Measurements from ENCODE around the gene HSPB9.

Gene HSPB9, protein sequence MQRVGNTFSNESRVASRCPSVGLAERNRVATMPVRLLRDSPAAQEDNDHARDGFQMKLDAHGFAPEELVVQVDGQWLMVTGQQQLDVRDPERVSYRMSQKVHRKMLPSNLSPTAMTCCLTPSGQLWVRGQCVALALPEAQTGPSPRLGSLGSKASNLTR

GRCh38 chr17:42122371-42123303, at the start of gene HSPB9:
Gene HSPB9, plus strand, starts transcription at chr17:42122804. Its CDS starts 47 bp downstream, at chr17:42122851.
- DNase-seq, result no peak

DNA sequence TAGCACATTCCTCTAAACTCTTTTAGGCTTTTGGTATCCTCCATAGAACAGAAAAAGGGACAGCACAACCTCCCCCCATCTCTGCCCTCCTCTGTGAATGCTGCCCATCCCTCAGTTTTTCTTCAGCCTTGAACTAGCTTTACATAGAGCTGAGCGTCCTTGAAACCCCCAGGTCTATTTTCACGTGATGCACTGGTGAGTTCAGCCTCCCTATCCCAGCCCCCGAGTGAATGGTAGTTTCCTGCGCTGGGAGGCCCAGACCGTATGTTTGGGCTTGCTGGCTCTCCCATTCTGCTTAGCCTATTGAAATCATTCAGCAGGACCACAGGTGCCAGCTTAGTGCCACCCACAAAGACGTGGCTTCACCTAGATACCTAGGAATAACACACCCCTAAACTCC, 46.8 kb upstream of the HSPB9 start:
- DNase-seq, result no peak

DNA sequence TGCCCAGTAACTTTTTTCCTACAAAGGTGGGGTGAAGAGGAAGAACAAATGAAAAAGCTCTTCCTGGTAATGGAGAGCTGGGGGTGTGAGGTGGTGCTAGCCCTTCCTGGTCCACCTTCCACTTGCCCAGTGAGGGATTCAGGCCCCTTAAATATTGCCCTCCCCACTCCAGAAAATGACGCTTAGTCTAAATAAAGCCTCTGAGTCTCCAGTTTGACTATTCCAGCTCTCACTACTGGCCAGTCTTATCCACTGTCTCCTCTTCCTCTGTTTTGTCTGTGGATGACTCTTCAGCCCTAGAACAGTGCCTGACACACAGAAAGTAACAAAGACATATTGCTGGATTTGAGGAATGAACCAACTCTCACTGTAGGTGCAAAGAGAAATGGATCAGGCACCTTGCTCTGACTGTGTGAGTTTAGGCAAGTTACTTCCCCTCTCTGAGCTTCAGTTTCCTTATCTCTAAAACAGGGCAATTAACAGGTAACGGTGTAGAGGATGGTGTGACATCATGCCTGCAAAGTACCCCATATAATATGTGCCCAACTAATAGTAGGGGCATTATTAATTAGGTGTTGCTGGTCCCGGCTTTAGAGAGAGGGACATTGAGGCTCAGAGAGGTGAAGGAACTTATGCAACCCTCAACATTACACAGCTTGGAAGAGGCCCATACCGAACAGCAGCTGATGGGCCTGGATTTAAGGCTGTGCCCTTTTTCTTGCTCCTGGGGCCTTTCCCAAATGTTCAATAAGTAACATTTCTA, 45.6 kb upstream of the HSPB9 start:
- no peak for DNase-seq

DNA sequence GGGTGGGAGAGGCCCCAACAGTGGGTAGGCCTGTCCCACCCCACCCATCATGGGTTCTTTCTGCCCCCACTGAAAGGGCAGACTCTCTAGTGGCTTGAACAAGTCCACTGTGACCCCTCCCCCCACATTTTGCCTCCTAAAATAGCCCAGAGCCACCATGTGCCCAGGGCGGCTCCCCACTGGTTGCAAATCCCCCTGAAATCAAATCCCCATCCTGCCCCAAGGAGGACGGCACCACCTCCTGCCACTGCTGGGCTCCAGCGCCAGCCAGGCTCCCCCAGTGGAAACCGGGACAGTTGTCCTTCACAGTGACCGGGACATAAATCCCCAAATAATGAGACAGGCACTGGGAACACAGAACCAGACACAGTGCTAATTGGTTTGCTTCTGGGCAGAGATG, 44.8 kb upstream of the HSPB9 start:
- no peak for DNase-seq

DNA sequence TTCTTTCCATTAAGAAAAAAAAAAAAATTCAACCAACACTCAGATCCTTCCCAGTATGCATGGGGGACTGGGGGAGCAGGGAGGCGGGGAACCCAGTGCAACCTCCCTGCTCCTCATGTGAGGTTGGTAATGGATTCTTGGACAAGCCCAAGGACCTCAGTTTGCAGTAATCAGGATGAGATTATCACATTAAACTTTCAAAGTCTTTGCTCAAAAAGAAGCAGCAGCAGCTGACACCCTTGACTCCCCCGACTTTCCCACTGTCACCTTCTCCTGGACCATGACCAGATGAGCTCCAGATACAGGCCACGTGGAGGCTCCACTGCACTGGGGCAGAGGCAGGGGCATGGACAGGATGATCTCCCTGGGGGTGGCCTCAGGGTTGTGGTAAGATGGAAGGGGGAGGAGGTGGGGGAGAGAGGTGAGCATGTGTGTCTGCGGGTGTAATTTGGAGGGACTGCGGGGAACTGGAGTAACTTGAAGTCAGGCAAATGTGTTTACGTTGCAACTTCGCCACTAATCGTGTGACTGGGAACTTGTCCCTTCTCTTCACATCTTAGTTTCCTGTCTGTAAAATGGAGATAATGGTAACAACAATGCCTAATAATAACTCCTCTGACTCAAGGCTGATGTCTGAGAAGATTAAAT, 44.1 kb upstream of the HSPB9 start:
- no peak for DNase-seq

GRCh38 chr17:42079541-42079940, 43.1 kb upstream of the HSPB9 start:
- no peak for DNase-seq

DNA sequence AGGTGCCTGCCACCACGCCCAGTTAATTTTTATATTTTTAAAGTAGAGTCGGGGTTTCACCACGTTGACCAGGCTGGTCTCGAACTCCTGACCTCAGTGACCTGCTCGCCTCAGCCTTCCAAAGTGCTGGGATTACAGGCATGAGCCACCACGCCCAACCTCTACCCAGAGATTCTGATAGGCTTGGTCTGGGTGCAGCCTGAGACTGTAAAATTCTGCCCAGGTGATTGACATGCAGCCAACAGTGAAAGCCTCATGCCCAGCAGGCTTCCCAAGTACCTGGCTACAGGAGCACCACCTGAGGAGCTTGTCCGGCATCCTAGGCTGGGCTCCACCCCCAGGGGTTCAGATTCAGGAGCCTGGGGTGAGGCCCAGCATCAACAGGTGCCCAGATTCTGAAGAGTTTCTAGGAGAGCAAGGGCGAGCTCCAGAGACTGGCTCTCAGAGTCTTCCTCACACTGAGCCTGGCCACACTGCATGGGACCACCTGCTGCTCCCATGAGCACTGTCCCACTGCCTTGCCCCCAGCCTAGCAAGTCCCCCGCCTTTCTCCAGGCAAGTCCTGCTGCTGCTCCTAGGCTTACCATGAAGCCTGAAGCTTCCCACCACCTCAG, 41.0 kb upstream of the HSPB9 start:
- no peak for DNase-seq

DNA sequence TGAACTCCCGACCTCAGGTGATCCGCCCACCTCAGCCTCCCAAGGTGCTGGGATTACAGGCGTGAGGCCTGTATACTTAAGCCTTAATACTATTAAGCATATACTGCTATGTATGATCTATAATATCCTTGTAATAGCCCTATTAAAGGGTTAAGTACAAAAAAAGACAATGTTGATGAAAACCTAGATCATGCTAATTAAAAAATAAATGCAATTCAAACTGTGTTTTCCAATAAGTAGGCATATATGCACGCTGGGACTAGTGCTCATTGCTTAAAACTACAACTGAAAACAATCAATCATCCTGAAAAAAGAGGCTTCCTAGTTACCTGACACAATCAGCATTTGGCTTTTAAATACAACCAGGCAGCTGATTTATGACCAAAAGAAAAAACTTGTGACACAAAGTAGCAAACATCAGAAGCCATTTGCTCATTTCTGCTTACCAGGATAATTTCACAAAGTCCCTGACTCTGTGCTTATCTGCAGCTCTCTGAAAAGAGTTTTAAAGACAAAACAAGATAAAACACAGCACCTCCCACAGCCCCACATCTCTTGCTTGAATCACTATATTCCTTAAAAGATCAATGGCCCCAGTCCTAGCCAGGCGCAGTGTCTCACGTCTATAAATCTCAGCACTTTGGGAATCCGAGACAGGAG, 35.4 kb upstream of the HSPB9 start:
- DNase-seq, result no peak

- no peak for DNase-seq
These were observed 34.6 kb upstream of the HSPB9 start for GRCh38 chr17:42087736-42088705.

- DNase-seq, result no peak
These were observed 33.9 kb upstream of the HSPB9 start for GRCh38 chr17:42088736-42089135.

DNA sequence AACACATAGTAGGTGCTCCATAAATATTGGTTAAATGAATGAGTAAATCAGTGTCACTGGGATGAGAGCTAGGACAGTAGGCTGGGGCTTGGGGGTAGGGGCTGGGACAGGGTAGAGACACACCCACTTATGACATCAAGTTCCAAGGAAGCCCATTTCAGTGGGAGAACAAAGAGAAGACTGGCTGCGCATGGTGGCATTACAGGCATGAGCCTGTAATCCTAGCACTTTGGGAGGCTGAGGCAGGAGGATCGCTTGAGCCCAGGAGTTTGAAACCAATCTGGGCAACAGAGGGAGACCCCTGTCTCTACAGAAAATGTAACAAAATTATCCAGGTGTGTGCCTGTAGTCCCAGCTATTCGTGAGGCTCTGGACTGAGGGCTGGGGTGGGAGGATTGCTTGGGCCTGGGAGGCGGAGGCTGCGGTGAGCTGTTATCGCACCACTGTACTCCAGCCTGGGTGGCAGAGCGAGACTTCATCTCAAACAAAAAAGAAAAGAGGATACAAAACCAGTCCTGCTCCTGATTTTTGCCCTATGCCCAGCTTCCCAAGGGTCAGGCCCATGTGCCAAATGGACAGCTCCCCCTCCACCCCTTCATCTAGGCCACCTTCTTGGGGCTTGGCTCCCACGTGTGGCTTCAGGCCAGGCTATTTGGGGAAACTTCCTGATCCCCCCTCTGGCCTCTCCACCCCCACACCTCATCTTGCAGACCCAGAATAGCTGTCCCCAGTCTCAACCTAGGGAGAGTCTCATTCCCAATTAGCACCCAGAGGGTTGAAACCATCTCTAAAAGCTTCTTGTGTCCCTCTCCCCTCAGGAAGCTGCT, 31.4 kb upstream of the HSPB9 start:
- DNase-seq, result no peak

- no peak for DNase-seq
These were observed 29.7 kb upstream of the HSPB9 start for GRCh38 chr17:42092939-42093338.

- DNase-seq, result no peak
These were observed 28.1 kb upstream of the HSPB9 start for GRCh38 chr17:42094375-42095069.

DNA sequence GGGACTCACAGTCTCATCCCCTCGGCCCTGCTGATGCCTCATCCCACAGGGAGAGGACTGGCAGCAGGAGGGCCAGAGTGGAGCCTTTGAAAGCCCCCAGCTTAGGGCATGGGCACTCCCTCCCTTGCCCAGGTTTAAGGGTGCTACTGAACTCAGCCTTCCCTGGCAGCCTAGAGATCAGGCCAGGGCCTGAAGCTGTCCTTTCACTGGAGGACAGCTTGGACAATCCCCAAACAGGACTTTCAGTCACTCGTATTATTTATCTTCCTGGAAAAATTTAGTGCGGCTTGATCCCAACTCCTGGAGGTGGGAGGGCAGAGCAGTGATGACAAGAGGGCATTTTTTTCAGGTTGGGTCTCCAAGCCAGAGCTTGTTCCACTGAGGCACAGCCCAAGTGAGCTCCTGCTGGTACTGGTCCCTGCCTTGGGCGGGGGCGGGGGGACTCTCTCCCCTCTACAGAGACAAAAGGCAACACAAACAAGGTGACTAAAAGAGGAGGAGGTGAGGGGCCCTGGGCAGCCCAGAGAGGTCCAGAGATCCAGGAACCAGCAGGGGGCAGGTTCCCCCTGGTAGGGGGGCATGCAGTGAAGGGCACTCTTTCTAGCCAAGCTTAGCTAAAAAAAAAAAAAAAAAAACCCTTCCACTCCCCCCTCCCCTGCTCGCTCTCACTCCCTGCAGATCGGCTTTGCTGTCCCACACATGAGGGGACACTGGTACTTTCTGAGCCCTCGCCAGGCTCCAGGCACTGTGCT, 26.1 kb upstream of the HSPB9 start:
- DNase-seq, result no peak

DNA sequence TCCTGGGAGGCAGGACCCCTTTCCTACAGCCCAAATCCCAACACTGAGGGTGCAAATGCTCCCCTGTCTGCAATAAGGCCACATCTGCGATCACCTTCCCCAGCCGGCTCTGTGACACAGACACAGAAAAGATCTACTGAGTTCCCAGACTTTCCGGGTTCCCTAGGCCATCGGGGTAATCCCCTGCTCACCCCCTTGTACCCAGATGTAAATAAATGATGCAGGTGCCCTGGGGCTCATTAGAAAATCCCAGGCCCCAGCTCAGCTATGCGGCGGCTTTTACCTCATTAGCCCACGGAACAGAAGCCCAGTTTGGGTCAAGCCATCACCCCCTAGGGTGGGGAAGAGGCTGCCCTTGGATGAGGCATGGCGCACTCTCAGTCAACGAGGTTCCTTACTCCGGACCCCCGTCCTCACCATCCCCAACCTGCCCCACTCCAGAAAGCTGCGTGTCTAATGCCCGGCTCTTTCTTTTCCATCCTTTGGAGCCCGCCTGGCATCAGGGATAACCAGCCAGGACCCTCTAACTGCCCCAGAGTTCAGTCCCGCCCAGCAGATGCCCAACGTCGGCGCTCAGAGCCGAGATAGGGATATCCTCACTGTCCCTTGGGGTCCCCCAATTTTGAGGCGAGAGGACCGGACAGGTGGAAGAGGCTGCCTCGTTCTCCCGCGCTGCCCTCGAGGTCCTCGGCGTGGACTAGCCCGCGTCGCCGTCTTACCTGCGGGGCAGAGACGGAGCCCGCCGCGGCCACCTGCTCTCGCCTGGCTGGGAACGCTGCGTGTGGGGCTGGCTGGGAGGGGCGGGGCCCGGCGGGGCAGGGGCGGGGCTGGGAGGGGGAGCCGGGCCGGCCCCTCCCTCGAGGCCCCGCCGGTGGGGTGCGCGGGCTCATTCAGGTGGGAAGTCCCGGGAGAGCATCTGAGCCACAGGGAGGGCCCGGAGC, 24.6 kb upstream of the HSPB9 start, which contains the start of gene ZNF385C:
Gene ZNF385C, minus strand, starts transcription at position 783 of the 941 bp plus-strand sequence. CDS start 35,417 bp downstream, outside the sequence.
- DNase-seq, result no peak

DNA sequence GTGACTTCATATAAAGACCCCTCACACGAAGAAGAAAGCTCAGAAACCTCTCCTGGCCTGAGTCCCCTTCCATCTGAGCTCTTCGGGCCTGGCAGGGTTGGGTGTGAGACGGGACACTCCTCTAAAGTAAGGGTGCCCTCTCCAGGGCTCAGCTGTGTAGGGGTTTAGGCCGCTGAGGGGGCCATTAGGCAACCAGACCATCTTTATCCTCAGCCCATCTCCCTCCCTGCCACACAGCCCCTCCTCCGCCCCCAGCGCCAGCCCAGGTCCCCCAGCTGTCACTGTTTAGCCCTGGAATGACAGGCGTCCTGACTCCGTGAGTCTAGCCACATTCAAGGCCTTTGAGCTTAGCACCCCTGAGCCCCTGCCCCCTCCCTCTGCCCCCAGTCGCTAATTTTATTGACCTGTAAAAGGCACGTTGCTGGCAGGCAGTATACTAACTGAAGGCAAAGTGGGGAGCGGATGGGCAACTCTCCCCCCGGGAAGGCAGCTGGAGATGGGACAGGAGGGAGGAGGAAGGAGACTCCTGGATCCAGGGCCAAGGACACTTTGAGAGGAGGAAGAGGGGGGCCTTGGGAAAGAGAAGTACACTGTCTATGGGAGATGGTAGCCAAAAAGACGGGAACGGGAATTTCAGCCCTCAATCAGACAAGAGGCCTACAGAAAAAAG, 23.7 kb upstream of the HSPB9 start:
- no peak for DNase-seq

All from KG1 (cell line).